Adrenal gland (tissue), 5 donors: ENCODE measurements around the gene ZFHX3.

ENCODE experiments used
- CTCF ChIP-seq, 6 experiments: fragments of 450-650 bp in 4 of 6; fragments of 200-600 bp in 2 of 6; sonication (generic) in 1 of 6; IDR thresholded peaks; 1 replicate in 5 of 6; 2 replicates in 1 of 6; pipeline versions ENCODE4 v1.5.1 to v1.8.0; 2016 to 2021; ENCODE audit warnings: antibody characterized with exemption in 6 of 6, mild to moderate bottlenecking in 2 of 6, moderate library complexity in 1 of 6
- POLR2A ChIP-seq, 2 donors: fragments of 450-650 bp; IDR thresholded peaks; one replicate each; pipeline ENCODE4 v1.6.1; 2017; ENCODE audit warnings: antibody characterized with exemption in 2 of 2, mild to moderate bottlenecking in 2 of 2, moderate library complexity in 1 of 2
- donor health status: DM: no; HTN: no; CAD: no.

- TF ChIP-seq CTCF (IDR thresholded peaks at IDR 0.05) (no peak), POLR2A (IDR thresholded peaks at IDR 0.05) (no peak)
Observed at GRCh38 chr16:72902206-72902605, 145.7 kb downstream of the ZFHX3 start.
